ENCODE measurements around the gene SLC22A17. TPM values are rescaled to one million over a fixed set of nuclear protein-coding genes. Genes with fewer than 3 reads are reported as not detected.

SLC22A17 gene
- total RNA-seq, 1 donor from 2014 or later: 29.3 TPM

DNA sequence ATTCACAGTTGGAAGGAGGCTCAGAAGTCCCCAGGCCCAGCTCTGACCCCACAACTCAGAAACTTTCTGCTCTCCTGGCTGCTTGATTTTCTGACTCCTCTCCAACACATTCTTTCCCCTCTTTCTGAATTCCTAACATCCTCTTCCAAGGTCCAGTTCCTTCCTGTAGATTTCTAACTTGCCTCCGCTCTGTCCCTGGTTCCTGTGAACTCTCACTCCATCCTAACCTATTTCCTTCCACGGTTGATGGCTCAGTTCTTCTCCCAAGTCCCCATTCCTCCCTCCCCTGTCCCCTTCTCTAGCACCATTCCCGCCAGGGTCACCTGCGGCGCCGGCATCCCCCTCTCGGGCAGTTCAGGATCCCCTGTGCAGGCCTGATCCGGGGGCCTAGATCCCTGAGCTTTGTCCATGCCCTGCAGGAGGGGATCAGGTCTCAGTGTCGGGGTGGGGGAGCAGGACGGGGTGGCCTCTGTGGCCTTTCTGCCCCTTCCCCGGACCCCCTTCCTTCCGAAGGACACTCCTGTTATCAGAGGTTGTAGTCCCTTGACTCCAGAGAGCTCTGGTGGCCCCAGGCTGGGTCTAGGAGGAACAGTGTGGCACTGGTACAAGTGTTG is 6.0 kb upstream of the SLC22A17 start:
- no peak overlapping the region for H3K4me2 ChIP-seq (ENCODE audit: low read length)
- FAIRE-seq: no peak
- peaks cover under 1% of the 10 kb centered on the region for H3K79me2 ChIP-seq (ENCODE audit: insufficient read depth, low read length)
- peaks cover 3% of the 10 kb centered on the region for H3K36me3 ChIP-seq (ENCODE audit: insufficient read depth, low read length)
- TF ChIP-seq EZH2 (IDR thresholded peaks at IDR 0.05; ENCODE audit: insufficient read depth, low read length): no peak
- TF ChIP-seq, protein P1, sequence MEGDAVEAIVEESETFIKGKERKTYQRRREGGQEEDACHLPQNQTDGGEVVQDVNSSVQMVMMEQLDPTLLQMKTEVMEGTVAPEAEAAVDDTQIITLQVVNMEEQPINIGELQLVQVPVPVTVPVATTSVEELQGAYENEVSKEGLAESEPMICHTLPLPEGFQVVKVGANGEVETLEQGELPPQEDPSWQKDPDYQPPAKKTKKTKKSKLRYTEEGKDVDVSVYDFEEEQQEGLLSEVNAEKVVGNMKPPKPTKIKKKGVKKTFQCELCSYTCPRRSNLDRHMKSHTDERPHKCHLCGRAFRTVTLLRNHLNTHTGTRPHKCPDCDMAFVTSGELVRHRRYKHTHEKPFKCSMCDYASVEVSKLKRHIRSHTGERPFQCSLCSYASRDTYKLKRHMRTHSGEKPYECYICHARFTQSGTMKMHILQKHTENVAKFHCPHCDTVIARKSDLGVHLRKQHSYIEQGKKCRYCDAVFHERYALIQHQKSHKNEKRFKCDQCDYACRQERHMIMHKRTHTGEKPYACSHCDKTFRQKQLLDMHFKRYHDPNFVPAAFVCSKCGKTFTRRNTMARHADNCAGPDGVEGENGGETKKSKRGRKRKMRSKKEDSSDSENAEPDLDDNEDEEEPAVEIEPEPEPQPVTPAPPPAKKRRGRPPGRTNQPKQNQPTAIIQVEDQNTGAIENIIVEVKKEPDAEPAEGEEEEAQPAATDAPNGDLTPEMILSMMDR (IDR thresholded peaks at IDR 0.05; ENCODE audit: insufficient read depth, low read depth, low read length): no peak
- DNase-seq (ENCODE audit: low read depth): no peak
- Mint-ChIP-seq H3K27me3 (ENCODE audit: low read depth, unreplicated experiment) (peaks cover 16% of the 10 kb centered on the region), H3K9me3 (ENCODE audit: unreplicated experiment) (peaks cover 2% of the 10 kb centered on the region), H3K27ac (ENCODE audit: unreplicated experiment) (no peak overlapping the region), H3K36me3 (ENCODE audit: low read depth, unreplicated experiment) (peaks cover 3% of the 10 kb centered on the region), H3K4me3 (ENCODE audit: unreplicated experiment) (no peak overlapping the region), H3K4me1 (ENCODE audit: low read depth, unreplicated experiment) (no peaks in the 10 kb centered on the region)
- no peak overlapping the region for H3K9ac ChIP-seq (ENCODE audit: low read length)
- H2AFZ ChIP-seq (ENCODE audit: low read depth, low read length): no peak overlapping the region
- H3K27ac ChIP-seq (ENCODE audit: low read depth, low read length): no peak overlapping the region
- peaks cover 2% of the 10 kb centered on the region for H3K27me3 ChIP-seq (ENCODE audit: insufficient read depth, low read length)
- H3K9me3 ChIP-seq (ENCODE audit: insufficient read depth, low read depth, low read length): no peaks in the 10 kb centered on the region
- H3K4me3 ChIP-seq (ENCODE audit: insufficient read depth, low read depth, low read length): no peak overlapping the region
- peaks cover 4% of the 10 kb centered on the region for H3K4me1 ChIP-seq (ENCODE audit: insufficient read depth, low read length)
- peaks cover 5% of the 10 kb centered on the region for H4K20me1 ChIP-seq (ENCODE audit: insufficient read depth, low read length)

DNA sequence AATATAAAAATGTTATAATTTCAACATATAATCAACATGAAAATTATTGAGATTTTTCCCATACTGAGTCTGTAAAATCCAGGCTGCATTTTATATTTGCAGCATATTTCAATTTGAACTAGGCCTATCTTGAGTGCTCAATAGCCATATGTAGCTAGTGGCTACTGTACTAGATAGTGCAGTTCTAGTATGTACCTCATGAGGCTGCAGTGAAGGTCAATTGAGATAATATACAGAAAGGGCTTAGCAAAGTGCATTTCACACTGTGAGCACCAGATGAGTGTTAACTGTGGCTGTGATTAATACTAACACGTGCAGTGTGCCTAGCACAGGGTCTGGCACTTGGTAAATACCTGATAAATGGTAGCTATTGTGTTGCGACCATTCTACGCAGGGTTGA is 5.4 kb upstream of the SLC22A17 start:
- Mint-ChIP-seq H3K36me3 (ENCODE audit: low read depth, unreplicated experiment) (peaks cover 3% of the 10 kb centered on the region), H3K27ac (ENCODE audit: unreplicated experiment) (no peak overlapping the region), H3K9me3 (ENCODE audit: unreplicated experiment) (peaks cover 3% of the 10 kb centered on the region), H3K27me3 (ENCODE audit: low read depth, unreplicated experiment) (peaks cover 17% of the 10 kb centered on the region), H3K4me3 (ENCODE audit: unreplicated experiment) (no peak overlapping the region), H3K4me1 (ENCODE audit: low read depth, unreplicated experiment) (peaks cover under 1% of the 10 kb centered on the region)
- H3K27ac ChIP-seq (ENCODE audit: low read depth, low read length): no peak overlapping the region
- FAIRE-seq: no peak
- peaks cover 3% of the 10 kb centered on the region for H3K36me3 ChIP-seq (ENCODE audit: insufficient read depth, low read length)
- no peak for TF ChIP-seq EZH2 (IDR thresholded peaks at IDR 0.05; ENCODE audit: insufficient read depth, low read length)
- TF ChIP-seq, protein P1 (IDR thresholded peaks at IDR 0.05; ENCODE audit: insufficient read depth, low read depth, low read length): no peak
- H3K9me3 ChIP-seq (ENCODE audit: insufficient read depth, low read depth, low read length): no peaks in the 10 kb centered on the region
- peaks cover 2% of the 10 kb centered on the region for H3K27me3 ChIP-seq (ENCODE audit: insufficient read depth, low read length)
- H3K4me2 ChIP-seq (ENCODE audit: low read length): no peak overlapping the region
- H2AFZ ChIP-seq (ENCODE audit: low read depth, low read length): no peak overlapping the region
- no peak for DNase-seq (ENCODE audit: low read depth)
- H3K79me2 ChIP-seq (ENCODE audit: insufficient read depth, low read length): no peaks in the 10 kb centered on the region
- H3K4me3 ChIP-seq (ENCODE audit: insufficient read depth, low read depth, low read length): no peak overlapping the region
- H3K4me1 ChIP-seq (ENCODE audit: insufficient read depth, low read length): peaks cover 4% of the 10 kb centered on the region
- H4K20me1 ChIP-seq (ENCODE audit: insufficient read depth, low read length): peaks cover 5% of the 10 kb centered on the region
- no peak overlapping the region for H3K9ac ChIP-seq (ENCODE audit: low read length)

DNA sequence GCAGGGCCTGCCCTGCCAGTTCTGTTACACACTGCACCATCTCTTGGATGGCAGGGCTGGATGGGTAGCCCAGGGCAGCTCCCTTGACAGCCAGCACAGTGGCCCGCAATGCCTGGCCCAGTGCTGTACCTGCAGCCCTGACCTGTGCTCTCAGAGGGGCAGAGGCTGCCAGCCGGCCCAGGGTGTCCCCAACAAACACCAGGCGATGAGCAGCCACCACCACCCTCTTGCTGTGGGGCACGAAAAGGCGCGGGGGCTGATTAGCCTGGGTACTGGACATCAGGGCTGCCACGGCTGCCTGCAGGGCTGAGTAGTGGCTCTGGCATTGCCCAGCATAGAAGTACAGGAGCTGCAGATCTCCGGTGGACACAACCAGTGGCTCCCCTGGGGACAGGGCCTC is 4.6 kb upstream of the SLC22A17 start:
- H3K27ac ChIP-seq (ENCODE audit: low read depth, low read length): no peak overlapping the region
- peaks cover 3% of the 10 kb centered on the region for H3K36me3 ChIP-seq (ENCODE audit: insufficient read depth, low read length)
- H2AFZ ChIP-seq (ENCODE audit: low read depth, low read length): no peak overlapping the region
- no peak overlapping the region for H3K4me2 ChIP-seq (ENCODE audit: low read length)
- H3K4me3 ChIP-seq (ENCODE audit: insufficient read depth, low read depth, low read length): no peak overlapping the region
- no peaks in the 10 kb centered on the region for H3K79me2 ChIP-seq (ENCODE audit: insufficient read depth, low read length)
- peaks cover 4% of the 10 kb centered on the region for H3K9me3 Mint-ChIP-seq (ENCODE audit: unreplicated experiment)
- peaks cover 17% of the 10 kb centered on the region for H3K27me3 Mint-ChIP-seq (ENCODE audit: low read depth, unreplicated experiment)
- FAIRE-seq (no peak), DNase-seq (ENCODE audit: low read depth) (no peak)
- peaks cover 5% of the 10 kb centered on the region for H4K20me1 ChIP-seq (ENCODE audit: insufficient read depth, low read length)
- no peak overlapping the region for H3K27ac Mint-ChIP-seq (ENCODE audit: unreplicated experiment)
- H3K4me1 Mint-ChIP-seq (ENCODE audit: low read depth, unreplicated experiment): peaks cover 2% of the 10 kb centered on the region
- peaks cover 4% of the 10 kb centered on the region for H3K4me1 ChIP-seq (ENCODE audit: insufficient read depth, low read length)
- no peak overlapping the region for H3K4me3 Mint-ChIP-seq (ENCODE audit: unreplicated experiment)
- no peak for TF ChIP-seq EZH2 (IDR thresholded peaks at IDR 0.05; ENCODE audit: insufficient read depth, low read length)
- TF ChIP-seq, protein P1 (IDR thresholded peaks at IDR 0.05; ENCODE audit: insufficient read depth, low read depth, low read length): no peak
- peaks cover 3% of the 10 kb centered on the region for H3K36me3 Mint-ChIP-seq (ENCODE audit: low read depth, unreplicated experiment)
- peaks cover 2% of the 10 kb centered on the region for H3K27me3 ChIP-seq (ENCODE audit: insufficient read depth, low read length)
- H3K9me3 ChIP-seq (ENCODE audit: insufficient read depth, low read depth, low read length): no peaks in the 10 kb centered on the region
- H3K9ac ChIP-seq (ENCODE audit: low read length): no peak overlapping the region

Data from astrocyte (in vitro differentiated cells and primary cell).